Measurements from ENCODE around the gene PPP1R13B.

PPP1R13B gene

DNA sequence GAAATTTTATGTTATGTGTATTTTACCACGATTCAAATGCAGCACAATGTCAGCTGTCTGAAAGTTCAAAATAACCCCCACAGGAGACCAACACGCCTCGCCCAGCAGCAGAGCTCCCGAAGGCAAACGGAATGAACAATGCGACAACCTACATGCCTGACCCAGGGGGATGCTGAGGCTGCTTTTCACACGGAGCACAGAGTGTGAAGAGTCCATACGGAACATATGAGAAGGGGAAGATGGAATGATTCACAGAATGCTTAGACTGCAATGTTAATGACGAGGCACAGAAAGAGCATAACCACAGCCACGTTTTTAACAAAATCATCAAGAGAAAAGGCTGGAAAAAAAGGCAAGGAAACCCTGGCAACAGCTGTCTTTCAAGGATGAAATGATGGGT is 109.2 kb downstream of the PPP1R13B start:
- H3K4me3 ChIP-seq (ENCODE audit: low read depth, low read length): no peak overlapping the region
- TF ChIP-seq, protein P1, sequence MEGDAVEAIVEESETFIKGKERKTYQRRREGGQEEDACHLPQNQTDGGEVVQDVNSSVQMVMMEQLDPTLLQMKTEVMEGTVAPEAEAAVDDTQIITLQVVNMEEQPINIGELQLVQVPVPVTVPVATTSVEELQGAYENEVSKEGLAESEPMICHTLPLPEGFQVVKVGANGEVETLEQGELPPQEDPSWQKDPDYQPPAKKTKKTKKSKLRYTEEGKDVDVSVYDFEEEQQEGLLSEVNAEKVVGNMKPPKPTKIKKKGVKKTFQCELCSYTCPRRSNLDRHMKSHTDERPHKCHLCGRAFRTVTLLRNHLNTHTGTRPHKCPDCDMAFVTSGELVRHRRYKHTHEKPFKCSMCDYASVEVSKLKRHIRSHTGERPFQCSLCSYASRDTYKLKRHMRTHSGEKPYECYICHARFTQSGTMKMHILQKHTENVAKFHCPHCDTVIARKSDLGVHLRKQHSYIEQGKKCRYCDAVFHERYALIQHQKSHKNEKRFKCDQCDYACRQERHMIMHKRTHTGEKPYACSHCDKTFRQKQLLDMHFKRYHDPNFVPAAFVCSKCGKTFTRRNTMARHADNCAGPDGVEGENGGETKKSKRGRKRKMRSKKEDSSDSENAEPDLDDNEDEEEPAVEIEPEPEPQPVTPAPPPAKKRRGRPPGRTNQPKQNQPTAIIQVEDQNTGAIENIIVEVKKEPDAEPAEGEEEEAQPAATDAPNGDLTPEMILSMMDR (IDR thresholded peaks at IDR 0.05; ENCODE audit: low read depth, low read length, missing control alignments): no peak
- no peak for DNase-seq (ENCODE audit: low read depth)

DNA sequence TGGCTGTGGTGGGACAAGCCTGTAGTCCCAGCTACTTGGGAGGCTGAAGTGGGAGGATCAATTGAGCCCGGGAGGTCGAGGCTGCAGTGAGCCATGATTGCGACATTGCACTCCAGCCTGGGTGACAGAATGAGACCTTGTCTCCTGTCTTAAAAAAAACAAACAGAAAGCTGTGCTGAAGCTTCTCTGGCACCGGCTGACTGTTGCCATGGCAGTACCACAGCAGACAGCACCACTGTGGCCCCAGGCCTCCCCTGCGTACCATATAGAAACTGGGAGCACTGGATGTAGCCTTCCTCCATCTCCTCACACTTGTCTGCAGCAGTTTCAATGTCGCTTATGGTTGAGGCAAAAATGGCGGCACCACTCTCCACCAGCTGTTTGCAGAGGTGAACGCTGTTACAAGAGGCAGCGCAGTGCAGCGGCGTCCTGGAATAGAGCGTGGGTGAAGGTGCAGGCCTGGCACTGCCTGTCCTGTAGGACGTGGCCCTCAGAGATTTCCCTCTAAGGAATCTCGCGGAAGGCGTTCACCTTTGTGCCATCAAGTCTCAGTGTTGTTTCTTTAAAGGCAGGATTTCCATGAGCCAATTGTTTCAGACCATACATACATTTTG is 109.8 kb downstream of the PPP1R13B start:
- no peak overlapping the region for H3K4me3 ChIP-seq (ENCODE audit: low read depth, low read length)
- TF ChIP-seq, protein P1 (IDR thresholded peaks at IDR 0.05; ENCODE audit: low read depth, low read length, missing control alignments): no peak
- DNase-seq (ENCODE audit: low read depth): no peak

DNA sequence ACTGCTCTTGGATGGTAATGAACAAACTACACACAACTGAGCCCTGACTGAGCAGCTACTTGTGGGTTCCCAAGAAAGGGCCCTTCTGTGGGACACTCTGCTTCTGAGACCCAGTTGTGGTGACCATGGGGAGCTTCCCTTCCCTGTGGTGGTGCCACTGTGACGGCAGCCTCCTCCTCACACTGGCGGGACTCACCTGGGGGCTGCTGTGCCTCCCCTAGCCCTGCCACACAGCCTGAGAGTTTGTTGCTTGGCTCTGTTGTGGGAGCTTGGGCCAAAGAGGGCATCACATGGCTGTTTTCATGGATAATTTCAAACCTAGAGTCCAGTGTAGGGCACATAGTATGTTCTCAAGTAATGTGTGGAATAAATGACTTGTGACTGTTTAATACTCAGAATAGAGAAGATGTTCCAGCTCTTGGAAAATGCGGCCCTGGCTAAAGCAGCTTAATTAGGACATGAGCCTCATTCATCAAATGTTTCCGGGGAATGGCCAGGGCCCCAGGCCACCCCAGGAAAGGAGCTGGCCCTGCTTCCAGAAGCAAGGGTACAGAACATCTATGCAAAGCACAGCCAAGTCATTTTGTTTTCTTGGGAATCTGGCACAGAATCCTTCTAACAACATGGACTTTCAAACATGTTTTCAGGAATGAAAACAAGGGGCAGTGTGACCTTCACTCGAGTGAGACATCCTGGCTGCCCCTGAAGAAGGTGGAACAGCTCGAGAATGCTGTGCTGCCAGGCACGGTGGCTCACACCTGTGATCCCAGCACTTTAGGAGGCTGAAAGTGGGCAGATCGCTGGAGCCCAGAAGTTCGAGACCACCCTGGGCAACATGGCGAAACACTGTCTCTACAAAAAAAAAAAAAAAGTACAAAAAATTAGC is 110.6 kb downstream of the PPP1R13B start:
- H3K4me3 ChIP-seq (ENCODE audit: low read depth, low read length): no peak overlapping the region
- TF ChIP-seq, protein P1 (IDR thresholded peaks at IDR 0.05; ENCODE audit: low read depth, low read length, missing control alignments): no peak
- no peak for DNase-seq (ENCODE audit: low read depth)

DNA sequence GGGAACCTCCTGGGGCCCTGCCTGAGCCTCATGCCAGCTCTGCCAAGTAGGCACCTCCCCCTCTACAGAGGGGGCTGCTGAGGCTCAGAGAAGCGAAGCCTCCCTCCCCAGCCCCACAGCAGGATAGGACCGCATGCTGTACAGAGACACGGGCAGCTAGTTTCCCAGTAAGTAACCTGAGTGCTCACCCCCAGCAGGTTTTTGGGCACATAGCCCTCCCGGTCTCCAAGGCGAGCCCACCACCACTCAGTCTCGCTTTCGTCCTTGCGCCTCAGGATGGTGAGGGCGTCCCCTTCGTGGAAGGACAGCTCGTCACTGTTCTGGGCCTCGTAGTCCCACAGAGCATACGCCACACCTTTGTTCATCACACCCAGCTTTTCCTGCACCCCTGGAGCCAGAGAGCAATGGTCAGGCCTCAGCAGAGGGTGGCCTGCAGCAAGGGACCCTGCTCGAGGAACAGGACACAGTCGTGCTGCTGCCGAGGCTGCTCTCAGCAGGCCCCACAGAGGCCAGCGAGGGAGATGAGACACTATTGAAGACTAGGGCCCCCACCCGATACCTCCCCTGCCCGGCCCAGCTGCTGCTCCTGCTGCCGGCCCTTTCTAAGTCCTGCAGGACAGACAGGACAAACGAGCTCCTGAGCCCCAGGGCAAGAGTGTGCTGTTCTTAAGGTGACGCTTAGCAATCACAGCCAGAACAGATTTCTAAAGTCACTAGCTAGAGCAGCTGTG is 111.4 kb downstream of the PPP1R13B start:
- no peak for DNase-seq (ENCODE audit: low read depth)
- H3K4me3 ChIP-seq (ENCODE audit: low read depth, low read length): no peak overlapping the region
- TF ChIP-seq, protein P1 (IDR thresholded peaks at IDR 0.05; ENCODE audit: low read depth, low read length, missing control alignments): no peak

DNA sequence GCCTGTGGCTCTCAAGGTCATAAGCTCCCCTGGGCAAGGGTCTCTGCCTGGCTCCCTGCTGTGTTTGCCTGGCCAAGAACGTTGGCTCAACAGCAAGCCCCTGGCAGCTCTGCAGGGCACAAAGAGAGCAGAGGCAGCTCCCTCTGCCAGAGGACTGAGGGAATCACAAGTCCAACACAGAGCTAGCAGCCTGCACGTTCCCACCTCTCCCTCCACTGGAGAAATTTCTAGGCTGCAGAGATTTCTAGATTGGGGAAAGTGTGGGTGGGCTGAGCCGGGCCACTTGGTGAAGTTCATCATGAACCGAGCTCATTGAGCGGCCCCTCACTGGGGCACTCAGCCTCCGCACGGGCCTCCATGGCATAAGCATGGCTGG is 111.9 kb downstream of the PPP1R13B start:
- H3K4me3 ChIP-seq (ENCODE audit: low read depth, low read length): no peak overlapping the region
- DNase-seq (ENCODE audit: low read depth): no peak
- TF ChIP-seq, protein P1 (IDR thresholded peaks at IDR 0.05; ENCODE audit: low read depth, low read length, missing control alignments): no peak

DNA sequence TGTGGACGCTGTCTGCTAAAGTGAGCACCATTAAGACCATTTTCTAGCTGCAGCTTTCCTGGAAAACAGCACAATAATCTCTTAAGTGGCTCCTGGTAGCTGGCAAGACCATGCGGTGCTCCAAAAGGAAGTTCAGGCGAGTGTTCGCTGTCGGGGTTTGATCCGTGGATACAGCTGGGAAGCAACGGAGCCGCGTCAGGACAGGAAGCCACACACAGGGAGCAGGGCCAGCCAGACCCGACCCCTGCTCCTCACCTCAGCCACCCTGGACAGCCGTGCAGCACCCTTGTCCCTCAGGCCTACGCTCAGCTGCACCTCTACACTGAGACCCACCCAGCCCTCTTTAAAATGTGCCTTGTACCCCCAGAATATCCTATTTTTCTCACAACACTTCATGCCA is 112.4 kb downstream of the PPP1R13B start:
- TF ChIP-seq, protein P1 (IDR thresholded peaks at IDR 0.05; ENCODE audit: low read depth, low read length, missing control alignments): no peak
- H3K4me3 ChIP-seq (ENCODE audit: low read depth, low read length): no peak overlapping the region
- DNase-seq (ENCODE audit: low read depth): no peak
